Forelimb muscle (tissue), 1 donor: Measurements from ENCODE around the gene CAB39L. TPM values are rescaled to one million over a fixed set of nuclear protein-coding genes. Genes with fewer than 3 reads are reported as not detected.

ENCODE experiments used
- DNase-seq: peaks from one replicate; pipeline ENCODE4 v3.0.0-alpha.2; 2013; ENCODE audit warnings: low read depth
- polyA plus RNA-seq: library from polyadenylated mRNA; unstranded; fragments of 120-200 nt; gene quantifications from one replicate; pipeline ENCODE4 v1.2.1, GENCODE V29; 2013; ENCODE audit not compliant: insufficient read length

Gene CAB39L
- polyA plus RNA-seq, 1 donor, result 4.2 TPM

DNA sequence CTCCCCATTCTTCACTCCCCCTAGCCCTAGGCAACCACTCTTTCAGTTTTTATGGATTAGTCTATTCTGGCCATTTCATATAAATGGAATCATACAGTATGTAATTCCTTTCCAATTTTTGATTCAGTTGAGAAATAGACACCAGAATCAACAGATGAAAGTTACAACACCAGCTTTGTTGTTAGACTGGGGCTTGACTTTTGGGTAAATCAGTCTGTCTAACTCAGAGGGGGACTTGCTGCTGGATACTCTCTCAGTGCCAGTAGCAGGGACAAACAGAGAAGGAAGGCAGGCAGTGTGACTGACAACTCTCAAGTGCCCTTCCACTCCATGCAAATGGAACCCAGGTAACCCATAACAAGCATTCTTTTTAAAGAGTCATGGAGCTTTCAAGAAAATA is 155.4 kb downstream of the CAB39L start:
- no peak for DNase-seq

GRCh38 chr13:49287995-49288394 is 155.9 kb downstream of the CAB39L start:
- DNase-seq, result no peak

DNA sequence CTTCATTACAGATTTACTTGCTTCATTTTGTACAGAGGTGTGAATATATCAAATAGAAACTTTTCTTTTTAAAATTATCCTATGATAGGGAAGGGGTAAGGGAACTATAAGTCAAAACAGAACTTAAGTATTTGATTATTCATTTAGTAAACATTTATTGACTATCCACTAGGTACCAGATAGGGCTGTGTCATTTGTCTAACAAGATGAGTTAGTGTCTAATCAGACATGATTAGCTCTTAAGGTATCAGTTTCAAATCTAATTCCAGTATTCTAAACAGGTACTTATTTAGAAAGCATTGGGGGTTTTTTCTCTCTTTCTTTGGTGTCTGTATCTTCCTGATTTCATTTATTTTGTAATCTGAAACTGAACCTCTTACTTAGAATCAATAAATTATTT is 164.0 kb downstream of the CAB39L start:
- DNase-seq, result no peak

DNA sequence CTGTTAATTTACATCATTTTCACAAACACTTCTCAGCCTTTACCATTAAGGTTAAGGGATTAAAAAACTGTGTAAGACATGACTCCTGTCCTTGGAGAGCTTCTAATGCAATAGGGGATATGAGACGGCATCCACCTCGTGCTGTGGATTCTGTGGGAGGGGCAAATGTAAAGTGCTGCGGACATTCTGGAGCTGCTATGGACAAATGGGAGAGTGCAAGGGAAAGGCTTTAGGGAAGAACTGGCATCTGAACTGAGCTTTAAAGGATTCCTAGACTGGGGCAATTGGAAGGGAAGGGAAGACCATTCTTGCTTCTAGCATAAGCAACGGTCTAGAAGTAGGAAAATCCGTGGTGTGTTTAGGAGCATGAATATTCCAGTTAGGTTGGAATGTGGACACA is 164.8 kb downstream of the CAB39L start:
- no peak for DNase-seq

DNA sequence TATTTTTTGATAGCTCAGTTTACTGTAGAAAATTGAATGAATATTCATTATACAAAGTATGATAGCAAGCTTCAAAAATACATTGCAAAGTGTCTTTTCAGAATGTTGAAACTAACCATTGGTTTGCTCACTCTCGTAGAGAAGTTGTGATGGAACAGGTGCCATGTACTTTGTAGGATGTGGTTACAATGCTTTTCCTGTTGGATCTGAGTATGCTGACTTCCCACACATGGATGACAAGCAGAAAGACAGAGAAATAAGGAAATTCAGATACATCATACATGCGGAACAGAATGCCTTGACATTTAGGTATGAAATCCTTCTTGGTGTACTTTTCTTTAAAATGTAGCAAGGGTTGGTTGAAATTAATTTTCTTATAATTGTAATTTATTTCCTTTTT is 165.7 kb downstream of the CAB39L start:
- DNase-seq, result no peak

DNA sequence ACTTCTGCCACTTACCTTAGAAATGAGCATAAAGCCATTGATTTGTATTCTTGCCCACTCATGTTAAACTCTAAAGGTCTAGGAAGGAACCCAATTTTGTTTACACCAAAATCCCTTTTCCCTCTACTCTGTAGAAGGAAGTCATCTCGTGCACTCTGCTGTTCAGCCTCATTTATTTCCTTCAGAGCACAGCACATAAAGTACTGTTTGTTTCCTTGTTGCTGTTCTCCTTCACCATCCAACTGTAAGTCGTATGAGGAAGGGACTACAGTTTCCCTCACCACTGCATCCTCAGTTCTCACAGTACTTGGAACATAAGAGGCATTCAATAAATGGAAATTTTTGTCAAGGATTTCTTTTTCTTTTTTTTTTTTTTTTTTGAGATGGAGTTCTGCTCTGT is 171.6 kb downstream of the CAB39L start:
- DNase-seq, result no peak

GRCh38 chr13:49271264-49271663 is 172.6 kb downstream of the CAB39L start:
- no peak for DNase-seq

GRCh38 chr13:49265822-49266221 is 178.0 kb downstream of the CAB39L start:
- no peak for DNase-seq

GRCh38 chr13:49262634-49263033 is 181.2 kb downstream of the CAB39L start:
- no peak for DNase-seq

- no peak for DNase-seq
Observed at GRCh38 chr13:49259586-49259985, 184.3 kb downstream of the CAB39L start.

Other genes with a start within 250 kb of the CAB39L start
- gene MLNR, start 223.7 kb downstream of the CAB39L start, polyA plus RNA-seq, result 0.11 TPM
- gene CDADC1, start 196.1 kb downstream of the CAB39L start, polyA plus RNA-seq, result 8.9 TPM
- gene SETDB2, start 210 bp upstream of the CAB39L start, polyA plus RNA-seq, result 8.1 TPM
- 21.5 TPM for gene PHF11, start 51.9 kb upstream of the CAB39L start, polyA plus RNA-seq
- 18.3 TPM for gene RCBTB1, start 141.5 kb upstream of the CAB39L start, polyA plus RNA-seq
- 0.40 TPM for gene ARL11, start 184.4 kb upstream of the CAB39L start, polyA plus RNA-seq
- gene EBPL, start 247.4 kb upstream of the CAB39L start, polyA plus RNA-seq, result 19.8 TPM